MCF 10A (cell line): ENCODE results near the gene NELL1. TPM values are rescaled to one million over a fixed set of nuclear protein-coding genes. Genes with fewer than 3 reads are reported as not detected.

Experiments used
- BruUV-seq: library from RNA; stranded (reverse); fragments of 400-500 nt; replicated peaks from 2 replicates; lab custom pipeline; 2021; lab: Mats Ljungman, UMichigan
- CTCF ChIA-PET: fragments of 300-600 bp; sonication (Branson Sonifier 250); formaldehyde crosslinking; extraction: SDS; loops from one replicate; lab custom pipeline; 2021; ENCODE audit warnings: antibody characterized with exemption, inconsistent platforms; lab: Yijun Ruan, JAX
- POLR2A ChIA-PET: fragments of 300-600, 350-650 bp; sonication (Branson Sonifier 250); formaldehyde crosslinking; extraction: SDS; loops from one replicate; lab custom pipeline; 2020; ENCODE audit warnings: antibody characterized with exemption, inconsistent platforms; lab: Yijun Ruan, JAX
- DNase-seq: peaks from one replicate; pipeline ENCODE4 v3.0.0-alpha.2; 2018; ENCODE audit not compliant: unreplicated experiment
- H3K27ac Mint-ChIP-seq: one replicate; pipeline ENCODE4 v1.8.0; 2022; ENCODE audit warnings: mild to moderate bottlenecking, low read depth, mixed read lengths; ENCODE audit not compliant: unreplicated experiment
- H3K27me3 Mint-ChIP-seq: one replicate; pipeline ENCODE4 v1.8.0; 2022; ENCODE audit warnings: mixed read lengths; ENCODE audit not compliant: insufficient read depth, unreplicated experiment
- H3K36me3 Mint-ChIP-seq: one replicate; pipeline ENCODE4 v1.8.0; 2022; ENCODE audit warnings: mild to moderate bottlenecking, moderate library complexity, mixed read lengths; ENCODE audit not compliant: insufficient read depth, unreplicated experiment
- H3K4me1 Mint-ChIP-seq: one replicate; pipeline ENCODE4 v1.8.0; 2022; ENCODE audit warnings: mixed read lengths; ENCODE audit not compliant: insufficient read depth, unreplicated experiment
- H3K4me3 Mint-ChIP-seq: one replicate; pipeline ENCODE4 v1.8.0; 2022; ENCODE audit warnings: mild to moderate bottlenecking, moderate library complexity, mixed read lengths; ENCODE audit not compliant: unreplicated experiment
- H3K9me3 Mint-ChIP-seq: one replicate; pipeline ENCODE4 v1.8.0; 2022; ENCODE audit warnings: mixed read lengths; ENCODE audit not compliant: unreplicated experiment
- CTCF ChIP-seq: fragments of 200-600 bp; IDR thresholded peaks from one replicate; pipeline ENCODE4 v1.8.0; 2022; ENCODE audit warnings: antibody characterized with exemption, mild to moderate bottlenecking; ENCODE audit not compliant: unreplicated experiment
- intact Hi-C: fragments of 100-400 bp; cut with micrococcal nuclease; formaldehyde crosslinking; loops from 2 replicates; pipeline ENCODE4 v1.14.1; 2022
- total RNA-seq: library from RNA; stranded (reverse); gene quantifications from 2 replicates; pipeline ENCODE4 v1.2.3, GENCODE V29; 2022

The NELL1 gene
- total RNA-seq, 1 experiment from 2014 or later, result not detected

- no TSS peak for BruUV-seq
- Mint-ChIP-seq H3K4me1 (no peaks in the 10 kb centered on the region), H3K9me3 (peaks cover 2% of the 10 kb centered on the region), H3K4me3 (no peak overlapping the region), H3K27ac (no peak overlapping the region), H3K27me3 (no peaks in the 10 kb centered on the region), H3K36me3 (no peaks in the 10 kb centered on the region)
- ChIA-PET POLR2A (no interaction called here), CTCF (no interaction called here)
- intact Hi-C loops, result no loop called here
- no peak for DNase-seq
- TF ChIP-seq CTCF, result no peak
Observed at GRCh38 chr11:20688761-20689160, 19.4 kb downstream of the NELL1 start.

- no peak for DNase-seq
- no peak overlapping the region for H3K4me3 Mint-ChIP-seq
- intact Hi-C loops, result no loop called here
- no peak overlapping the region for H3K27ac Mint-ChIP-seq
- no TSS peak for BruUV-seq
- no peaks in the 10 kb centered on the region for H3K36me3 Mint-ChIP-seq
- peaks cover 18% of the 10 kb centered on the region for H3K9me3 Mint-ChIP-seq
- ChIA-PET POLR2A (no interaction called here), CTCF (no interaction called here)
- H3K4me1 Mint-ChIP-seq, result no peaks in the 10 kb centered on the region
- no peak for TF ChIP-seq CTCF
- H3K27me3 Mint-ChIP-seq, result no peaks in the 10 kb centered on the region
Observed at GRCh38 chr11:20707876-20708275, 38.5 kb downstream of the NELL1 start.

- H3K9me3 Mint-ChIP-seq, result peaks cover 18% of the 10 kb centered on the region
- H3K4me1 Mint-ChIP-seq, result no peaks in the 10 kb centered on the region
- POLR2A ChIA-PET, result no interaction called here
- no peak for DNase-seq
- TF ChIP-seq CTCF, result no peak
- H3K36me3 Mint-ChIP-seq, result no peaks in the 10 kb centered on the region
- intact Hi-C loops, result no loop called here
- no peak overlapping the region for H3K27ac Mint-ChIP-seq
- H3K4me3 Mint-ChIP-seq, result no peak overlapping the region
- no peaks in the 10 kb centered on the region for H3K27me3 Mint-ChIP-seq
- no TSS peak for BruUV-seq
- CTCF ChIA-PET, result interaction anchor here (0.7 to 1.0 kb wide), 2 partner anchors 65 to 261 kb away, joined by 3 to 4 read pairs; no protein-coding TSS in a partner anchor
Observed at GRCh38 chr11:20712912-20713311, 43.5 kb downstream of the NELL1 start.

- no peaks in the 10 kb centered on the region for H3K36me3 Mint-ChIP-seq
- POLR2A ChIA-PET, result no interaction called here
- intact Hi-C loops, result no loop called here
- H3K4me1 Mint-ChIP-seq, result no peaks in the 10 kb centered on the region
- no peak overlapping the region for H3K27ac Mint-ChIP-seq
- TF ChIP-seq CTCF, result no peak
- no TSS peak for BruUV-seq
- no peaks in the 10 kb centered on the region for H3K27me3 Mint-ChIP-seq
- CTCF ChIA-PET, result interaction anchor here (0.5 kb wide), 1 partner anchor 41 kb away, joined by 3 read pairs; no protein-coding TSS in a partner anchor
- no peak for DNase-seq
- no peak overlapping the region for H3K4me3 Mint-ChIP-seq
- peaks cover 19% of the 10 kb centered on the region for H3K9me3 Mint-ChIP-seq
Observed at GRCh38 chr11:20715464-20715863, 46.1 kb downstream of the NELL1 start.
